GM23248 (cell line): ENCODE measurements around the gene RPS19BP1.

Experiments
- EZH2 ChIP-seq: fragments of 200-600 bp; sonication (generic); IDR thresholded peaks from 2 replicates; pipeline ENCODE4 v1.6.1; 2018; ENCODE audit warnings: antibody characterized with exemption, mild to moderate bottlenecking; ENCODE audit not compliant: insufficient read depth, poor library complexity, severe bottlenecking
- EZH2phosphoT487 ChIP-seq: fragments of 200-600 bp; sonication (generic); IDR thresholded peaks from 2 replicates; pipeline ENCODE4 v1.6.1; 2018; ENCODE audit warnings: antibody characterized with exemption, moderate library complexity, mild to moderate bottlenecking, low read depth; ENCODE audit not compliant: insufficient read depth

GRCh38 chr22:39492186-39492585 lies 40.4 kb downstream of the RPS19BP1 start:
- TF ChIP-seq EZH2 (no peak), EZH2phosphoT487 (no peak)
